Measurements from ENCODE around the gene PPARD. TPM values are rescaled to one million over a fixed set of nuclear protein-coding genes. Genes with fewer than 3 reads are reported as not detected.
"Not testable (repeated sequence)": the region's sequence is repeated elsewhere in the genome, so short reads cannot be mapped to it uniquely, and the experiment has no call there.

PPARD gene
- total RNA-seq, 4 donors from 2014 or later: 17.3 to 40.3 (median 35.9) TPM

DNA sequence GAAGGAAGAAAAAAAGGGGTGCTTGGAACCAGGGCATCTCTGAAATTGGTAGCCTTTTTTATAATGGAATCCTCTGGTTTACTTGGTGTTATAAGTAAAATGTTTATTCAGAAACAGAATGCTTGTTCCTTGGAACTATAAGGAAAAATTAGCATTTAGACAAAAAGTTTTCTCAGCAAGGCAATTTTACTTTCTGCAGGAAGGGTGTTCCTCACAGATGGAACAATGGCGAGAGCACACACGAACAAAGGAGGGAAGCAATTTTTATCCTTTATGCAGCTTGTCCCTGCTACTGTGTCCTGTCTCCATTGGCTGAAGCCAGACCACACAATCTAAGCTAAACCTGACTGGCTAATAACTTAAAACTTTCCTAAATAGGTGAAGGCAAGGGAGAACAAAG, 87.1 kb downstream of the PPARD start:
- intact Hi-C loops (cut with DNase I): no loop called here
- H3K4me1 ChIP-seq: no peaks in the 10 kb centered on the region
- DNase-seq: no peak
- H3K4me3 ChIP-seq (replicated peaks in 1 of 3): no peak overlapping the region
- no peak overlapping the region for H3K27ac ChIP-seq
- H3K36me3 ChIP-seq: peaks cover 25 to 29% of the 10 kb centered on the region in 2 donors
- no peaks in the 10 kb centered on the region for H3K9me3 ChIP-seq
- TF ChIP-seq CTCF (IDR thresholded peaks at IDR 0.05) (no peak), POLR2A (IDR thresholded peaks at IDR 0.05) (no peak)
- WGBS, 2 donors: 96 to 98% methylated on average over 2 of the region's 2 CpGs
- no peaks in the 10 kb centered on the region for H3K27me3 ChIP-seq

DNA sequence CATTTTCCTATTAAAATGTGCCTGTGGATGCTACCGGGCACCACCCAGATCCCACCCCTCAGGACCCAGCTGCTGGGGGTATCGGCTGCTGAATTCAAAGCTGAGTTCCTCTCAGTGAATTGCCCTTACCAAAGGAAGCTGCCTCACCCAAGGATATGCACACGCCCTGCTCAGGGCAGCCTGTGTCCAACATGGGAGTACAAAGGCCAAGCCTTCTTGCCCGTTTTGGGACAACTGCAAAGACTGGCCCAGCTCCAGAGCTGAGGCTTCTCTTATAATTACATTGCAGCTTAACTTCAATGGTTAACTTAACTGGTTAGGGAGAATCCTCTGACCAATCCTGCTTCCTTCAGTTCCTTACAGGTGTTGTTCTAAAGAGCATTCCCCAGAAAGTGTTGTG, 89.9 kb downstream of the PPARD start:
- TF ChIP-seq POLR2A (IDR thresholded peaks at IDR 0.05) (no peak), CTCF (IDR thresholded peaks at IDR 0.05) (no peak)
- DNase-seq: no peak
- no peaks in the 10 kb centered on the region for H3K9me3 ChIP-seq
- H3K27me3 ChIP-seq: no peaks in the 10 kb centered on the region
- H3K27ac ChIP-seq: no peak overlapping the region
- intact Hi-C loops (cut with DNase I): no loop called here
- H3K4me1 ChIP-seq: peaks cover 0 to 4% of the 10 kb centered on the region in 2 donors
- WGBS, 2 donors: 72% methylated on average over 4 of the region's 4 CpGs
- no peak overlapping the region for H3K4me3 ChIP-seq (replicated peaks in 1 of 3)
- H3K36me3 ChIP-seq: peaks cover 1 to 5% of the 10 kb centered on the region in 2 donors

DNA sequence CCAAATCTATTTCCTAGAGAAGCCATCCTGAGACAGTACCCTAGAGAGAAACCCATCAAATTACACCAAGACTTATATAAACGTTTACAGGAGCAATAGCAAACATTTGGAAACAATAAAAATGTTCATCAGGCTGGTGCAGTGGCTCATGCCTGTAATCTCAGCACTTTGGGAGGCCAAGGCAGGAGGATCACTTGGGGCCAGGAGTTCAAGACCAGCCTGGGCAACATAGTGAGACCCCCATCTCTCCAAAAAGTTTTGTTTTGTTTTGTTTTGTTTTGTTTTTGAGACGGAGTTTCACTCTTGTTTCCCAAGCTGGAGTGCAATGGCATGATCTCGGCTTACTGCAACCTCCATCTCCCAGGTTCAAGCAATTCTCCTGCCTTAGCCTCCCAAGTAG, 90.3 kb downstream of the PPARD start:
- H3K4me3 ChIP-seq (replicated peaks in 1 of 3); intact Hi-C loops (cut with DNase I); DNase-seq; H3K27ac ChIP-seq; H3K4me1 ChIP-seq; H3K9me3 ChIP-seq; H3K36me3 ChIP-seq; H3K27me3 ChIP-seq: not testable (repeated sequence)
- WGBS, 2 donors: 76 to 81% methylated on average over 3 of the region's 3 CpGs

DNA sequence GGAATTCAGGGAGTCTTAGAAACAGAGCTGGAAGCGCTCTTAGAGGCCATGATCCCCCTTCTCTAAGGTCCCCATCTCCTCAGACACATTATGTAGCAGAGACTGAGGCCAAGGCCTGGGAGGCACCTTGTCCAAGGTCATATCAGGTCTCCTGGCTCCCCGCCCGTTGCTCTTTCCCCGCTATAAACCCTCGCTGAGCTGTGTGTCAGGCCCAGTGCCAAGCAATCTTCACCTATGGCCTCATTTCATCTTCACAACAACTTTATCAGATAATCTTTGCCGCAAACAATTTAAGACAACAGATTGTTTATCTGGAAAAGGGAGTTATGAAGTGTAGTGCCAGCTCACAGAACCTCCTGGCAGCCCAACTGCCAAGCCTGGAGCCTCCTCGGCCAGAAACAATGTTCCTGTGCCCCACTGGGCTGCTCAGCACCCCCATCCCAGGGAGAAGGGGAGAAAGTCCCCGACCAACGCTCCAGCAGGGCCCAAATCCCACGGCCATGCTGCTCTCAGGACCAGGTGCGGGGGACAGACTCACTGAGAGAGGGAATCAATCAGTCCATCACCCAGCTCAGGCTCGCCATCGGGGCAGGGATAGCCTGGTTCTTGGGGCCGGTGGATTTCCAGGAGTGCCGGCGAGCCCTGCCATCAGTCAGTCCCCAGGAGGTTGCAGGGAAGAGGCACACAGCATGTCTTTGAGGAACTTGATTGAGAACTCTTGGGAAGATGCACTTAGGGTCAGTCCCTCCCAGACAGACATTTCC, 92.9 kb downstream of the PPARD start:
- WGBS, 2 donors: 71 to 73% methylated on average over 12 to 16 of the region's 16 CpGs
- Histone ChIP-seq H3K9me3 (no peaks in the 10 kb centered on the region), H3K36me3 (no peaks in the 10 kb centered on the region), H3K27ac (no peak overlapping the region), H3K4me3 (replicated peaks in 1 of 3) (no peak overlapping the region), H3K27me3 (no peaks in the 10 kb centered on the region), H3K4me1 (peaks cover 0 to 4% of the 10 kb centered on the region in 2 donors)
- intact Hi-C loops (cut with DNase I): no loop called here
- peak; percentile 55 to 57 for DNase-seq
- no peak for TF ChIP-seq CTCF (IDR thresholded peaks at IDR 0.05)

DNA sequence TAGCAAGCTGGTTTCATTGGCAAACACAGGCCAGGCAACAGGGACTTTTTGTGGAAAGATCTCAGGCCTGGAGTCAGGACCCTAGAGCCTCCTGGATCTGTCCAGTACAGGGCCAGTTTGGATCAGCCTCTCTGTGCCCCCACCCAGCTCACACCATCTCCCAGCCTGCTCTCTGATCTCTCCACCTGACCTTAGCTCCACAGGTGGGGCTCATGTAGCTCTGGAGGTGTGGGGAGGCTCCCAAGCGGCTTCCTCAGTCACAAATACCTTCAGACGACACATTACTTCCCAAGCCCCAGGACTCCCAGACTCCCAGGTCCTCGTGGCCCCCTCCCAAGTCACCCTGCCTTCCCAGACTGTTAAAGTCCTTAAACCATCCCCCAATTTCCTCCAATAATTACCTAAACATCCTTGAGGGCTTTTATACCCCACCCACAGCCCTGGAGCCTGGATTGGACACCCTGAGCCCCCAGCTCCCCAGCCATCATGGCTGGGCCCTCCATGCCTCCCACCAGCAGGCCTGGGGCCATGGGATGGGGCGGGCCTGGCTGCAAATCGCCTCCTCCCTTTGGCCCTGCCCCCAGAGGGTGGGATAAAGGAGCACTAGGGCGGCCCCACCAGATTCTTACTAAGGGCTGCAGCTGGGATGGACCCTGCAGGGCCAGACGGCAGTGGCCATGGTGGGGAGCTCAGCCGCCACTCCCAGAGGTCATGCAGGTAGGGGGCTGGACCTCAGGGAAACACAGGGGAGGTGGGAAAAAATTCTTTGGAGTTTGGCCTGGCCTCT, 93.9 kb downstream of the PPARD start:
- Histone ChIP-seq H3K9me3 (no peaks in the 10 kb centered on the region), H3K4me1 (peaks cover 0 to 4% of the 10 kb centered on the region in 2 donors), H3K36me3 (no peaks in the 10 kb centered on the region), H3K27ac (no peak overlapping the region), H3K4me3 (replicated peaks in 1 of 3) (no peak overlapping the region), H3K27me3 (no peaks in the 10 kb centered on the region)
- 89 to 92% methylated on average over 6 to 8 of the region's 8 CpGs for WGBS, 2 donors
- DNase-seq: no peak
- TF ChIP-seq POLR2A (IDR thresholded peaks at IDR 0.05) (no peak), CTCF (IDR thresholded peaks at IDR 0.05) (no peak)
- intact Hi-C loops (cut with DNase I): no loop called here

DNA sequence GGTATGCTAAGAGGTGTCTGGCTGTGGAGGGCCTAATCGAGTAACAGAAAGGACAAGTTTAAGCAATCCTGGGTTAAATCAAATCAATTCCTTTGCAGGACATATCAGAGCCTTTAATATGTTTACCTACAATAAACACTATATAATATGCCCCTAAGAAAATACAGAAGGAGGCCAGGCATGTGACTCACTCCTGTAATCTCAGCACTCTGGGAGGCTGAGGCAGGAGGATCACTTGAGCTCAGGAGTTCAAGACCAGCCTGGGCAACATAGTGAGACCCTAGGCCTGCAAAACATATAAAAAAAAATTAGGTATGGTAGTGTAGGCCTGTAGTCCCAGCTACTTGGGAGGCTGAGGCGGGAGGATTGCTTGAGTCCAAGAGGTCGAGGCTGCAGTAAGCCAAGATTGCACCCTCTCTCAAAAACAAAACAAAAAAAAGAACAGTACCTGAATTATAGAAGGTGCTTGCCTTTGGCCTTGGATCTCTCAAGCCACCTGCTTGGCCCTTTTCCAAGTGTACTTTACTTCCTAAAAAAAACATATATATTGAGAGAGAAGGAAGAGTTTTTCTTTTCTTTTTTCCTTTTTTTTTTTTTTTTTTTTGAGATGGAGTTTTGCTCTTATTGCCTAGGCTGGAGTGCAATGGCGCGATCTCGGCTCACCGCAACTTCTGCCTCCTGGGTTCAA, 96.2 kb downstream of the PPARD start:
- H3K9me3 ChIP-seq; H3K27me3 ChIP-seq; H3K4me1 ChIP-seq; H3K36me3 ChIP-seq; DNase-seq; intact Hi-C loops (cut with DNase I); H3K4me3 ChIP-seq (replicated peaks in 1 of 3); H3K27ac ChIP-seq: not testable (repeated sequence)
- WGBS, 2 donors: 85 to 86% methylated on average over 7 of the region's 7 CpGs

Data from thyroid gland (tissue), 4 donors.